Naive thymus-derived CD8-positive, alpha-beta T cell (primary cell): ENCODE data around the gene FAM24B. TPM values are rescaled to one million over a fixed set of nuclear protein-coding genes. Genes with fewer than 3 reads are reported as not detected.
"Not testable (repeated sequence)": the region's sequence is repeated elsewhere in the genome, so short reads cannot be mapped to it uniquely, and the experiment has no call there.

Experiments
- ATAC-seq, 2 donors: fragments of 150-1000 bp; cut with Tn5 transposase in 1 of 2; sonication (Bioruptor Pico), chemical (Tn5 transposase) in 1 of 2; 1 replicate in 1 of 2; 2 replicates in 1 of 2; pipeline ENCODE4 v1.10.0; 2021; ENCODE audit warnings: mild to moderate bottlenecking in 2 of 2, moderate library complexity in 2 of 2
- POLR2A ChIA-PET: fragments of 350-600 bp; sonication (Branson Sonifier 250); formaldehyde crosslinking; loops from one replicate; lab custom pipeline; 2021; ENCODE audit warnings: antibody characterized with exemption; lab: Charles Lee
- DNase-seq, 10 donors: peaks; one replicate each; pipeline versions ENCODE4 v3.0.0 to v3.0.0-alpha.2; 2020 to 2022
- H3K27ac Mint-ChIP-seq, 10 donors: one replicate each; pipeline ENCODE4 v1.8.0; 2020 to 2022; ENCODE audit warnings: mild to moderate bottlenecking in 10 of 10, mixed read lengths in 10 of 10, moderate library complexity in 4 of 10, inconsistent platforms in 1 of 10
- H3K27me3 Mint-ChIP-seq, 5 donors: one replicate each; pipeline ENCODE4 v1.8.0; 2021 to 2022; ENCODE audit warnings: mixed read lengths in 5 of 5
- H3K36me3 Mint-ChIP-seq, 3 donors: one replicate each; pipeline ENCODE4 v1.8.0; 2020 to 2022; ENCODE audit warnings: mixed read lengths in 3 of 3, mild to moderate bottlenecking in 2 of 3, inconsistent platforms in 1 of 3
- H3K4me1 Mint-ChIP-seq, 4 donors: one replicate each; pipeline ENCODE4 v1.8.0; 2021 to 2022; ENCODE audit warnings: mixed read lengths in 4 of 4
- H3K4me3 Mint-ChIP-seq, 10 donors: one replicate each; pipeline ENCODE4 v1.8.0; 2020 to 2022; ENCODE audit warnings: mild to moderate bottlenecking in 10 of 10, mixed read lengths in 10 of 10, moderate library complexity in 6 of 10, inconsistent platforms in 1 of 10
- H3K9me3 Mint-ChIP-seq, 9 donors: one replicate each; pipeline ENCODE4 v1.8.0; 2020 to 2022; ENCODE audit warnings: mixed read lengths in 9 of 9, mild to moderate bottlenecking in 3 of 9, inconsistent platforms in 1 of 9, moderate library complexity in 1 of 9
- polyA plus RNA-seq, 3 donors: library from polyadenylated mRNA; unstranded; fragments of 300-500 nt; fragmentation: Illumina TruSeq; gene quantifications; one replicate each; pipeline ENCODE4 v1.2.3, GENCODE V29; 2021
- total RNA-seq, 8 experiments: library from RNA in 2 of 8; stranded (reverse) in 2 of 8; gene quantifications; one replicate each; pipeline ENCODE4 v1.2.3 and lab custom pipeline; 2021 to 2026

Gene FAM24B
- total RNA-seq (10 to 100 TPM; 16.5 to 18.5 TPM), polyA plus RNA-seq (1 to 10 TPM; 3.5 to 7.9 (median 7.7) TPM), total RNA-seq (lab: John Stamatoyannopoulos, UW) (2.9 to 5.4 (median 4.2) reads per million in 6 experiments)

GRCh38 chr10:122879339-122880273, at the start of gene FAM24B:
Gene FAM24B, minus strand, starts transcription at chr10:122879581. Its CDS starts 29,066 bp downstream, at chr10:122850515.
- ATAC-seq (peak; percentile 86 to 89), DNase-seq (peak; percentile 85 to 98 (median 94))
- Mint-ChIP-seq H3K9me3 (no peaks in the 10 kb centered on the region), H3K36me3 (peaks cover 0 to 13% (median 11%) of the 10 kb centered on the region in 3 donors), H3K4me1 (peaks cover 23 to 61% (median 57%) of the 10 kb centered on the region in 4 donors), H3K27ac (peak within 1 kb of the TSS; percentile 82 to 97 (median 95)), H3K4me3 (peak within 1 kb of the TSS; percentile 86 to 97 (median 93)), H3K27me3 (no peaks in the 10 kb centered on the region)
- POLR2A ChIA-PET = interaction anchor here (1.0 to 1.3 kb wide), 5 partner anchors 13 to 128 kb away, joined by 3 to 9 read pairs (median 4); partner anchors contain the start of genes C10orf88 and PSTK

GRCh38 chr10:122915700-122916099, 36.3 kb upstream of the FAM24B start:
- POLR2A ChIA-PET = interaction anchor here (0.6 kb wide), 1 partner anchor 163 kb away, joined by 5 read pairs; no protein-coding TSS in a partner anchor
- H3K27ac Mint-ChIP-seq = no peak overlapping the region
- peaks cover 0 to 6% (median 5%) of the 10 kb centered on the region in 3 donors for H3K36me3 Mint-ChIP-seq
- ATAC-seq (no peak), DNase-seq (no peak)
- H3K27me3 Mint-ChIP-seq = peaks cover 2 to 18% (median 10%) of the 10 kb centered on the region in 5 donors
- H3K4me1 Mint-ChIP-seq = no peaks in the 10 kb centered on the region
- H3K9me3 Mint-ChIP-seq = peaks cover 0 to 9% (median 0%) of the 10 kb centered on the region in 9 donors
- H3K4me3 Mint-ChIP-seq = no peak overlapping the region

GRCh38 chr10:122911889-122912484, 32.6 kb upstream of the FAM24B start:
- Mint-ChIP-seq H3K36me3 (peaks cover 0 to 6% (median 0%) of the 10 kb centered on the region in 3 donors), H3K27ac (no peak overlapping the region), H3K27me3 (peaks cover 7 to 28% (median 16%) of the 10 kb centered on the region in 5 donors), H3K9me3 (peaks cover 0 to 21% (median 2%) of the 10 kb centered on the region in 9 donors), H3K4me3 (no peak overlapping the region), H3K4me1 (no peaks in the 10 kb centered on the region)
- POLR2A ChIA-PET = no interaction called here
- DNase-seq (peak; percentile 25 to 69 (median 46)), ATAC-seq (peak; percentile 56 to 59)

GRCh38 chr10:122910310-122910709, 30.9 kb upstream of the FAM24B start, which contains the start of gene FAM24A:
Gene FAM24A, plus strand, starts transcription at chr10:122910610. Its CDS starts 1,025 bp downstream, at chr10:122911635.
- no peaks in the 10 kb centered on the region for H3K4me1 Mint-ChIP-seq
- no peaks in the 10 kb centered on the region for H3K36me3 Mint-ChIP-seq
- POLR2A ChIA-PET = no interaction called here
- DNase-seq (no peak), ATAC-seq (no peak)
- H3K4me3 Mint-ChIP-seq = no peak within 1 kb of the TSS
- H3K27ac Mint-ChIP-seq = no peak within 1 kb of the TSS
- peaks cover 0 to 13% (median 0%) of the 10 kb centered on the region in 9 donors for H3K9me3 Mint-ChIP-seq
- peaks cover 7 to 30% (median 14%) of the 10 kb centered on the region in 5 donors for H3K27me3 Mint-ChIP-seq

- H3K4me1 Mint-ChIP-seq, H3K4me3 Mint-ChIP-seq, H3K27ac Mint-ChIP-seq, ATAC-seq, DNase-seq, POLR2A ChIA-PET: not testable (repeated sequence)
- H3K36me3 Mint-ChIP-seq = peaks cover 3 to 32% (median 13%) of the 10 kb centered on the region in 3 donors
- H3K27me3 Mint-ChIP-seq = peaks cover 25 to 58% (median 35%) of the 10 kb centered on the region in 5 donors
- H3K9me3 Mint-ChIP-seq = peaks cover 2 to 43% (median 28%) of the 10 kb centered on the region in 9 donors
Measured at GRCh38 chr10:122903861-122904260, 24.5 kb upstream of the FAM24B start.

GRCh38 chr10:122894261-122894944, 15.0 kb upstream of the FAM24B start:
- ATAC-seq (no peak), DNase-seq (no peak)
- POLR2A ChIA-PET = no interaction called here
- Mint-ChIP-seq H3K36me3 (peaks cover 4 to 12% (median 9%) of the 10 kb centered on the region in 3 donors), H3K4me3 (peak overlapping the region in 1 of 10 donors; percentile 32), H3K27me3 (peaks cover 0 to 3% (median 0%) of the 10 kb centered on the region in 5 donors), H3K4me1 (no peaks in the 10 kb centered on the region), H3K27ac (no peak overlapping the region), H3K9me3 (no peaks in the 10 kb centered on the region)

GRCh38 chr10:122884166-122884565, 4.8 kb upstream of the FAM24B start:
- Mint-ChIP-seq H3K27me3 (no peaks in the 10 kb centered on the region), H3K9me3 (no peaks in the 10 kb centered on the region), H3K4me1 (peaks cover 7 to 21% (median 15%) of the 10 kb centered on the region in 4 donors), H3K36me3 (peaks cover 10 to 14% (median 10%) of the 10 kb centered on the region in 3 donors), H3K4me3 (no peak overlapping the region), H3K27ac (no peak overlapping the region)
- POLR2A ChIA-PET = no interaction called here
- DNase-seq = no peak
- no peak for ATAC-seq

GRCh38 chr10:122882766-122883165, 3.4 kb upstream of the FAM24B start:
- H3K36me3 Mint-ChIP-seq = peaks cover 4 to 9% (median 5%) of the 10 kb centered on the region in 3 donors
- peak overlapping the region in 1 of 10 donors; percentile 15 for H3K4me3 Mint-ChIP-seq
- no peak for ATAC-seq
- POLR2A ChIA-PET = no interaction called here
- DNase-seq = no peak
- H3K4me1 Mint-ChIP-seq = peaks cover 12 to 35% (median 28%) of the 10 kb centered on the region in 4 donors
- no peaks in the 10 kb centered on the region for H3K27me3 Mint-ChIP-seq
- no peaks in the 10 kb centered on the region for H3K9me3 Mint-ChIP-seq
- no peak overlapping the region for H3K27ac Mint-ChIP-seq

GRCh38 chr10:122878799-122879338, 512 bp downstream of the FAM24B start:
- POLR2A ChIA-PET = interaction anchor here (1.1 to 1.3 kb wide), 2 partner anchors 75 to 129 kb away, joined by 4 read pairs; partner anchors contain the start of gene C10orf88
- H3K27ac Mint-ChIP-seq = peak overlapping the region; percentile 82 to 97 (median 95)
- ATAC-seq (peak; percentile 4), DNase-seq (peak in 1 of 10 donors; percentile 0)
- H3K4me1 Mint-ChIP-seq = peaks cover 27 to 68% (median 61%) of the 10 kb centered on the region in 4 donors
- H3K27me3 Mint-ChIP-seq = no peaks in the 10 kb centered on the region
- H3K36me3 Mint-ChIP-seq = peaks cover 0 to 19% (median 12%) of the 10 kb centered on the region in 3 donors
- no peaks in the 10 kb centered on the region for H3K9me3 Mint-ChIP-seq
- peak overlapping the region; percentile 86 to 97 (median 93) for H3K4me3 Mint-ChIP-seq

- H3K4me1 Mint-ChIP-seq = peaks cover 27 to 68% (median 60%) of the 10 kb centered on the region in 4 donors
- H3K4me3 Mint-ChIP-seq = peak overlapping the region; percentile 0 to 97 (median 58)
- H3K9me3 Mint-ChIP-seq = peaks cover 0 to 6% (median 0%) of the 10 kb centered on the region in 9 donors
- no peak for ATAC-seq
- POLR2A ChIA-PET = interaction anchor here (1.3 kb wide), 1 partner anchor 9 kb away, joined by 3 read pairs; no protein-coding TSS in a partner anchor
- H3K27me3 Mint-ChIP-seq = no peaks in the 10 kb centered on the region
- peak overlapping the region in 1 of 10 donors; percentile 18 for H3K27ac Mint-ChIP-seq
- no peak for DNase-seq
- H3K36me3 Mint-ChIP-seq = peaks cover 3 to 19% (median 12%) of the 10 kb centered on the region in 3 donors
Measured at GRCh38 chr10:122877264-122877663, 2.1 kb downstream of the FAM24B start.

- H3K27me3 Mint-ChIP-seq = no peaks in the 10 kb centered on the region
- DNase-seq = no peak
- peaks cover 0 to 6% (median 2%) of the 10 kb centered on the region in 9 donors for H3K9me3 Mint-ChIP-seq
- peaks cover 27 to 68% (median 61%) of the 10 kb centered on the region in 4 donors for H3K4me1 Mint-ChIP-seq
- ATAC-seq = no peak
- no peak overlapping the region for H3K27ac Mint-ChIP-seq
- H3K36me3 Mint-ChIP-seq = peaks cover 3 to 23% (median 17%) of the 10 kb centered on the region in 3 donors
- POLR2A ChIA-PET = interaction anchor here (1.3 kb wide), 1 partner anchor 9 kb away, joined by 3 read pairs; no protein-coding TSS in a partner anchor
- H3K4me3 Mint-ChIP-seq = no peak overlapping the region
Measured at GRCh38 chr10:122876467-122876855, 2.9 kb downstream of the FAM24B start.
